Sigmoid colon (tissue), 7 donors: Measurements from ENCODE around the gene PDYN. TPM values are rescaled to one million over a fixed set of nuclear protein-coding genes. Genes with fewer than 3 reads are reported as not detected.

ENCODE experiments used
- DNase-seq: peaks from one replicate; pipeline ENCODE4 v3.0.0-alpha.2; 2019
- H3K27ac ChIP-seq, 4 donors: fragments of 200-600 bp; sonication (generic); one replicate each; pipeline ENCODE4 v1.5.1; 2016 to 2019; ENCODE audit warnings: mild to moderate bottlenecking in 1 of 4
- H3K27me3 ChIP-seq, 3 donors: fragments of 200-600 bp; sonication (generic); one replicate each; pipeline ENCODE4 v1.5.1; 2019; ENCODE audit warnings: mild to moderate bottlenecking in 1 of 3
- H3K36me3 ChIP-seq, 4 donors: fragments of 200-600 bp; sonication (generic); one replicate each; pipeline ENCODE4 v1.5.1; 2016 to 2019
- H3K4me1 ChIP-seq, 4 donors: fragments of 200-600 bp; sonication (generic); one replicate each; pipeline ENCODE4 v1.5.1; 2017 to 2019
- H3K4me3 ChIP-seq, 4 donors: fragments of 200-600 bp; sonication (generic); one replicate each; pipeline ENCODE4 v1.5.1; 2017 to 2019; ENCODE audit warnings: mild to moderate bottlenecking in 2 of 4, moderate library complexity in 1 of 4
- H3K9me3 ChIP-seq, 4 donors: fragments of 200-600 bp in 3 of 4; sonication (generic) in 3 of 4; one replicate each; pipeline versions ENCODE4 v1.5.1 to v1.6.1; 2013 to 2019
- CTCF ChIP-seq, 4 experiments: fragments of 450-650 bp in 3 of 4; fragments of 200-600 bp in 1 of 4; IDR thresholded peaks; one replicate each; pipeline ENCODE4 v1.5.1; 2016 to 2019; ENCODE audit warnings: antibody characterized with exemption in 4 of 4, mild to moderate bottlenecking in 3 of 4, moderate library complexity in 2 of 4
- EP300 ChIP-seq, 4 donors: sonication (generic); formaldehyde crosslinking; IDR thresholded peaks; one replicate each; pipeline ENCODE4 v1.6.1; 2017; ENCODE audit warnings: antibody characterized with exemption in 4 of 4
- POLR2A ChIP-seq, 2 donors: fragments of 450-650 bp; IDR thresholded peaks; one replicate each; pipeline ENCODE4 v1.6.1; 2016; ENCODE audit warnings: antibody characterized with exemption in 2 of 2, mild to moderate bottlenecking in 2 of 2, moderate library complexity in 2 of 2
- POLR2AphosphoS5 ChIP-seq, 4 donors: sonication (generic); formaldehyde crosslinking; IDR thresholded peaks; one replicate each; pipeline ENCODE4 v1.6.1; 2017; ENCODE audit warnings: antibody characterized with exemption in 4 of 4
- WGBS, 2 donors: extraction: QIAGEN DNeasy Blood & Tissue Kit; methylation state at CpG; one replicate each; pipeline ENCODE4 v1.1.7; 2013; 5-methylcytosine and 5-hydroxymethylcytosine counted together
- intact Hi-C: fragments of 100-400 bp; cut with DNase I; formaldehyde crosslinking; loops from one replicate; pipeline ENCODE4 v1.15.1; 2023
- polyA plus RNA-seq, 3 donors: library from polyadenylated mRNA; stranded (reverse); fragments of 200-250 nt; gene quantifications; one replicate each; pipeline ENCODE4 v1.2.3, GENCODE V29; 2013
- total RNA-seq, 4 donors: library from RNA; depleted of rRNA; stranded (reverse); fragments of >200 nt; gene quantifications; one replicate each; pipeline ENCODE4 v1.1.0, GENCODE V29; 2016
- donor health status: healthy with polysubstance abuse.
- donor health status: Bipolar disorder and iron deficiency.
- donor health status: healthy.

PDYN gene
- total and polyA plus RNA-seq, 7 donors = not detected

GRCh38 chr20:1932971-1933370 is 60.9 kb downstream of the PDYN start:
- Histone ChIP-seq H3K36me3 (peaks cover 0 to 15% (median 5%) of the 10 kb centered on the region in 4 donors), H3K27me3 (no peaks in the 10 kb centered on the region), H3K27ac (peak overlapping the region in 3 of 4 donors; percentile 60 to 79 (median 65)), H3K9me3 (no peaks in the 10 kb centered on the region), H3K4me1 (peaks cover 0 to 35% (median 28%) of the 10 kb centered on the region in 4 donors), H3K4me3 (no peak overlapping the region)
- no peak for DNase-seq
- 74 to 93% methylated on average over 2 of the region's 2 CpGs for WGBS, 2 donors
- intact Hi-C loops = loop anchor here (2.0 kb wide), 1 partner anchor 88 kb away; no protein-coding TSS in a partner anchor
- TF ChIP-seq CTCF (IDR thresholded peaks at IDR 0.05) (no peak), POLR2A (IDR thresholded peaks at IDR 0.05) (no peak), EP300 (IDR thresholded peaks at IDR 0.05) (no peak), POLR2AphosphoS5 (IDR thresholded peaks at IDR 0.05) (no peak)

DNA sequence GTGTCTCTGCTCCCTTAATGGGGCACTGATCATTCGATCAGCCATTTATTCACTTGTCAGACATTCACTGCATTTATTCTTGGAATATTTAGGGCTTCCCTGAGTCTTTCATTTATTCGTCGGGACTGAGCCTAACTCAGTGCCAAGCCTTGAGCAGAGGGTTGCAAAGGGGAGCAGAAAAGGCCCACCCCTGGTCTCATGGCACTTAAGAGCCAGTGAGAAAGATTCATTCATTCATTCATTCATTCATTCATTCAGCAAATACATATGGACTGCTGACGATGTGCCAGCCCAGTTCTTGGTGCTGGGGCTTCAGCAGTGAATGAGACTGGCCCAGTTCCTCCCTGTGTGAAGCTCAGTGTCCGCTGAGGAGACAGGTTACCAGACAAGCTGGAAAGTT is 62.0 kb downstream of the PDYN start:
- 85 to 89% methylated on average over 5 of the region's 5 CpGs for WGBS, 2 donors
- intact Hi-C loops = loop anchor here (2.0 kb wide), 1 partner anchor 87 kb away; no protein-coding TSS in a partner anchor
- Histone ChIP-seq H3K27ac (no peak overlapping the region), H3K9me3 (no peaks in the 10 kb centered on the region), H3K36me3 (peaks cover 0 to 7% (median 4%) of the 10 kb centered on the region in 4 donors), H3K4me1 (peaks cover 0 to 36% (median 28%) of the 10 kb centered on the region in 4 donors), H3K27me3 (no peaks in the 10 kb centered on the region), H3K4me3 (no peak overlapping the region)
- no peak for TF ChIP-seq POLR2A (IDR thresholded peaks at IDR 0.05)
- TF ChIP-seq CTCF (IDR thresholded peaks at IDR 0.05) = no peak
- TF ChIP-seq POLR2AphosphoS5 (IDR thresholded peaks at IDR 0.05) = no peak
- TF ChIP-seq EP300 (IDR thresholded peaks at IDR 0.05) = no peak
- no peak for DNase-seq

- Histone ChIP-seq H3K27ac (no peak overlapping the region), H3K27me3 (no peaks in the 10 kb centered on the region), H3K4me3 (no peak overlapping the region), H3K4me1 (peaks cover 0 to 35% (median 19%) of the 10 kb centered on the region in 4 donors), H3K36me3 (peaks cover 0 to 8% (median 4%) of the 10 kb centered on the region in 4 donors), H3K9me3 (no peaks in the 10 kb centered on the region)
- whole genome bisulfite sequencing, 2 donors = 42 to 81% methylated on average over 6 of the region's 6 CpGs
- intact Hi-C loops = no loop called here
- no peak for DNase-seq
- TF ChIP-seq EP300 (IDR thresholded peaks at IDR 0.05) (no peak), POLR2AphosphoS5 (IDR thresholded peaks at IDR 0.05) (no peak), POLR2A (IDR thresholded peaks at IDR 0.05) (no peak), CTCF (IDR thresholded peaks at IDR 0.05) (no peak)
Measured at GRCh38 chr20:1930165-1930564, 63.7 kb downstream of the PDYN start.

DNA sequence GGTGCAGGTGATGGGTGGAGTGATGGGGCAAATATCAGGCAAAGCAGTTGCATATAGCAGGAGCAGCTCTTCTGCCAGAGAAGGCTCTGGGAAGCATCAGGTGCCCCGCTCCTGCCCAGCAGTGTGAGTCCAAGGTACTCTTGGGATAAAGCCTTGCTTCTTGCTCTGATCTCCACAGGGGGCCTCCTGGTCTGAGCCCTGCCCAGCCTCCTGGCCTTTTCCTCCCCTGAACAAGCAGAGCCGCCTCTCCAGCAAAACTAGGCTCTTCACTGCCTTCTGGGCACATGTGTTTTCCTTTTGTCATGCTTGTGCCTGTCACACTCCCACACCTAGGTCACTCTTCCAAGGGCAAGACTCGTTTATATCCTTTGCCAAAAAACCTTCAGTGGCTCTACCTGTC is 64.4 kb downstream of the PDYN start:
- 63 to 76% methylated on average over 3 of the region's 3 CpGs for WGBS, 2 donors
- peaks cover 0 to 15% (median 4%) of the 10 kb centered on the region in 4 donors for H3K36me3 ChIP-seq
- H3K9me3 ChIP-seq = no peaks in the 10 kb centered on the region
- H3K27me3 ChIP-seq = no peaks in the 10 kb centered on the region
- intact Hi-C loops = no loop called here
- H3K27ac ChIP-seq = no peak overlapping the region
- TF ChIP-seq POLR2AphosphoS5 (IDR thresholded peaks at IDR 0.05) (no peak), POLR2A (IDR thresholded peaks at IDR 0.05) (no peak), EP300 (IDR thresholded peaks at IDR 0.05) (no peak), CTCF (IDR thresholded peaks at IDR 0.05) (no peak)
- peaks cover 0 to 28% (median 13%) of the 10 kb centered on the region in 4 donors for H3K4me1 ChIP-seq
- no peak for DNase-seq
- no peak overlapping the region for H3K4me3 ChIP-seq

GRCh38 chr20:1928782-1929181 is 65.1 kb downstream of the PDYN start:
- intact Hi-C loops = no loop called here

More at GRCh38 chr20:1928782-1929181, 65.1 kb downstream of the PDYN start:
- no peak overlapping the region for H3K27ac ChIP-seq
- peaks cover 4 to 20% (median 5%) of the 10 kb centered on the region in 4 donors for H3K36me3 ChIP-seq
- 81 to 91% methylated on average over 7 of the region's 7 CpGs for WGBS, 2 donors
- H3K4me1 ChIP-seq = peaks cover 0 to 21% (median 10%) of the 10 kb centered on the region in 4 donors
- DNase-seq = no peak
- H3K9me3 ChIP-seq = no peaks in the 10 kb centered on the region
- H3K27me3 ChIP-seq = no peaks in the 10 kb centered on the region
- TF ChIP-seq POLR2AphosphoS5 (IDR thresholded peaks at IDR 0.05) = no peak
- no peak for TF ChIP-seq CTCF (IDR thresholded peaks at IDR 0.05)
- no peak for TF ChIP-seq POLR2A (IDR thresholded peaks at IDR 0.05)
- TF ChIP-seq EP300 (IDR thresholded peaks at IDR 0.05) = no peak
- H3K4me3 ChIP-seq = no peak overlapping the region
